Body of pancreas (tissue), 4 donors: ENCODE results near the gene GFI1. TPM values are rescaled to one million over a fixed set of nuclear protein-coding genes. Genes with fewer than 3 reads are reported as not detected.

Source experiments
- ATAC-seq: fragments of 150-250 bp; one replicate; pipeline ENCODE4 v1.9.1; 2016
- DNase-seq, 4 donors: peaks; one replicate each; pipeline ENCODE4 v3.0.0-alpha.2; 2019
- H3K27ac ChIP-seq, 4 donors: fragments of 200-600 bp; sonication (generic); 1 replicate in 3 of 4; 2 replicates in 1 of 4; pipeline versions ENCODE4 v1.5.1 to v1.6.1; 2016 to 2019; ENCODE audit warnings: mild to moderate bottlenecking in 1 of 4, mixed read lengths in 1 of 4, moderate library complexity in 1 of 4
- H3K27me3 ChIP-seq, 2 donors: fragments of 200-600 bp; sonication (generic); one replicate each; pipeline ENCODE4 v1.6.0; 2016; ENCODE audit warnings: mild to moderate bottlenecking in 1 of 2
- H3K36me3 ChIP-seq, 2 donors: fragments of 200-600 bp; sonication (generic); replicated peaks in 1 of 2; 2 replicates each; pipeline ENCODE4 v1.5.1; 2016; ENCODE audit warnings: low read depth in 2 of 2; ENCODE audit not compliant: insufficient read depth in 1 of 2
- H3K4me1 ChIP-seq: fragments of 200-600 bp; sonication (generic); one replicate; pipeline ENCODE4 v1.6.0; 2016
- H3K4me3 ChIP-seq, 2 donors: fragments of 200-600 bp; sonication (generic); 1 replicate in 1 of 2; 2 replicates in 1 of 2; pipeline ENCODE4 v1.5.1; 2016 to 2019
- H3K9me3 ChIP-seq, 3 donors: fragments of 200-600 bp; sonication (generic); 1 replicate in 2 of 3; 2 replicates in 1 of 3; pipeline ENCODE4 v1.5.1; 2016
- POLR2A ChIP-seq, 3 donors: fragments of 450-650 bp; IDR thresholded peaks; one replicate each; pipeline ENCODE4 v1.6.1; 2016; ENCODE audit warnings: antibody characterized with exemption in 3 of 3, mild to moderate bottlenecking in 2 of 3
- WGBS, 2 donors: methylation state at CpG; one replicate each; pipeline ENCODE4 v1.1.5; 2017; 5-methylcytosine and 5-hydroxymethylcytosine counted together
- intact Hi-C: fragments of 100-400 bp; cut with DNase I; formaldehyde crosslinking; loops from one replicate; pipeline ENCODE4 v1.15.1; 2023
- total RNA-seq, 2 donors: library from RNA; depleted of rRNA; stranded (reverse); fragments of >200 nt; gene quantifications; one replicate each; pipeline ENCODE4 v1.1.0, GENCODE V29; 2016
- TF ChIP-seq, protein P1 (sequence below), 7 experiments: fragments of 450-650 bp in 4 of 7; fragments of 200-600 bp in 3 of 7; sonication (generic) in 3 of 7; IDR thresholded peaks; one replicate each; pipeline ENCODE4 v1.5.1; 2016 to 2019; ENCODE audit warnings: antibody characterized with exemption in 7 of 7

Gene GFI1
- total RNA-seq, 2 donors from 2014 or later: 6.7 to 14.5 TPM

DNA sequence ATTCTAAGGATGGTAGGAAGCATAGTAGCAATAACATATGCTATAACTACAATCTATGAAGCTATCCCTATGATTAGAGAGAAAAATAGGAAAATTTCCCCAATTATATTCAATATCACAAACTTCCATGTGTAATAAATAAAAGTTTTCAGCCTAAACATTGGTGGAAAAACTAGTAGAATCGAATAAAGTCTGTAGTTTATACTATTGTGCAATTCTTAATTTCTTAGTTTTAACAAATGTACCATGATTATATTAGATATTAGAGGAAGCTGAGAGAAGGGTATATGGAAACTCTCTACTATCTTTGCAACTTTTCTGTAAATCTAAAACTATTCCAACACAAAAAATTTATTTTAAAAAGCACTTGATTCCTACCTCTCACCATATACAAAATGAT lies 13.8 kb upstream of the GFI1 start:
- 49 to 57% methylated on average over 1 of the region's 1 CpG for WGBS, 2 donors
- Histone ChIP-seq H3K4me1 (no peaks in the 10 kb centered on the region), H3K27me3 (no peaks in the 10 kb centered on the region), H3K36me3 (no peaks in the 10 kb centered on the region), H3K4me3 (no peak overlapping the region), H3K9me3 (no peaks in the 10 kb centered on the region), H3K27ac (no peak overlapping the region)
- ATAC-seq (no peak), DNase-seq (no peak)
- no peak for TF ChIP-seq POLR2A (IDR thresholded peaks at IDR 0.05)
- TF ChIP-seq, protein P1, sequence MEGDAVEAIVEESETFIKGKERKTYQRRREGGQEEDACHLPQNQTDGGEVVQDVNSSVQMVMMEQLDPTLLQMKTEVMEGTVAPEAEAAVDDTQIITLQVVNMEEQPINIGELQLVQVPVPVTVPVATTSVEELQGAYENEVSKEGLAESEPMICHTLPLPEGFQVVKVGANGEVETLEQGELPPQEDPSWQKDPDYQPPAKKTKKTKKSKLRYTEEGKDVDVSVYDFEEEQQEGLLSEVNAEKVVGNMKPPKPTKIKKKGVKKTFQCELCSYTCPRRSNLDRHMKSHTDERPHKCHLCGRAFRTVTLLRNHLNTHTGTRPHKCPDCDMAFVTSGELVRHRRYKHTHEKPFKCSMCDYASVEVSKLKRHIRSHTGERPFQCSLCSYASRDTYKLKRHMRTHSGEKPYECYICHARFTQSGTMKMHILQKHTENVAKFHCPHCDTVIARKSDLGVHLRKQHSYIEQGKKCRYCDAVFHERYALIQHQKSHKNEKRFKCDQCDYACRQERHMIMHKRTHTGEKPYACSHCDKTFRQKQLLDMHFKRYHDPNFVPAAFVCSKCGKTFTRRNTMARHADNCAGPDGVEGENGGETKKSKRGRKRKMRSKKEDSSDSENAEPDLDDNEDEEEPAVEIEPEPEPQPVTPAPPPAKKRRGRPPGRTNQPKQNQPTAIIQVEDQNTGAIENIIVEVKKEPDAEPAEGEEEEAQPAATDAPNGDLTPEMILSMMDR (IDR thresholded peaks at IDR 0.05): no peak
- intact Hi-C loops: no loop called here

DNA sequence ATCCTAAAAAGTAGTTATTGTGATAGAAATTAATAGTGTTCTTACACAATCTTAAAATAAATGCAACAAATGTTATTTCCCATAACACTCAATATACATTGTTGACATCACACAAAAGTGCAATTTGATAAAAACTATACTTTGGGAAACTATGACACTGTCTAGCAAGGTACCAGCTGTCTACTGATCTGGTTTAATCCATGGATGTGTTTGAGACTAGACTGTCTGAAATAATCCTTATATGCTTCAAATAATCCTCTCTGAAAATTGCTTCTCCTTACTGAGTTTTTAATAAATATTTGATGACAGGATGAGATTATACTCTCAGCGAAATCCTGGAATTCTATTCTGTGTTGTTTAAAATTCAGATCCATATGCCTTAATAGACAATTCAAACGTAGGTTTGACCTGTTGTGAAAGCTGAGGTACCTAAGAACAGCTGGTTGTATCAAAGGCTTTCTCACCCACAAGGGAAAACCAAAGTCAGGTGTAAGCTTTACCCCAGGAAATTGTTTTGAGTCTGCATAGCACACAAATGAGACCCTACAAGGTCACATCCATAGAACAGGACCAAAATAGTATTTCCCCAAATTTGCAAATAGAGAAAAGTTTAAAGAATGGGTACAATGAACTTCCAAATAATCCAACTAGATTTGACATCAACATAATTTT lies 8.8 kb upstream of the GFI1 start:
- Histone ChIP-seq H3K4me3 (no peak overlapping the region), H3K27ac (no peak overlapping the region), H3K36me3 (no peaks in the 10 kb centered on the region), H3K9me3 (no peaks in the 10 kb centered on the region), H3K4me1 (no peaks in the 10 kb centered on the region), H3K27me3 (no peaks in the 10 kb centered on the region)
- TF ChIP-seq, protein P1 (IDR thresholded peaks at IDR 0.05): no peak
- no peak for TF ChIP-seq POLR2A (IDR thresholded peaks at IDR 0.05)
- DNase-seq (no peak), ATAC-seq (no peak)
- WGBS, 2 donors: 68 to 83% methylated on average over 2 of the region's 2 CpGs
- intact Hi-C loops: no loop called here

DNA sequence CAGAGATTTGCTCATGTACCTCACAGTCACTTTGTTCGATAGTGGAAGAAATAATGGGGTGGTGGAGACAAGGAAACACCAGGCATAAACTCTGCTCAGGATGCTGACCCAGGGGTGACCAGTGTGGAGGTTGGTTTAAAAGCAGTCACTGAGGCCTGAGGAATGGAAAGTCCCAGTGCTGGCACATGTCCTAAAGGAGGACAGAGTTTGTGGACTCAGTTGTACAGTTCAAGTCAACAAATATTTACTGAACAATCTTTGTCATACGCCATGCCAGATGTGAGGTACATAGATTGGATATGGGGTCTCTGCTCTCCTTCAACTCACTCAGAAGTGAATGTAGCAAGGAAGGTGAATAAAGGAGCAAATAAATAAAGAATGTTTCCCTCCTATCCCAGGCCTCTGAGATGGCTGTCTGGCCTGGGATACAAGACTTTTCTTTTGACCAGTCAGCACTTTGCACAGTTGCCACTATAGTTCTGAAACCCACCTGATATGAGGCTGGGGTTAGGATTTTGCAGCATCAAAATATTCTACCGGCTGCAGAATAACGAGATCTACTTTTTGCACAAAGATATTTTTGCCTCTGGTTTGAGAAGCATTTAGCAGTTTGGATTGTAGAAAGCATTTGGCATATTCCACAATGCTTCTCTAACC lies 7.9 kb upstream of the GFI1 start:
- H3K27ac ChIP-seq: no peak overlapping the region

DNA sequence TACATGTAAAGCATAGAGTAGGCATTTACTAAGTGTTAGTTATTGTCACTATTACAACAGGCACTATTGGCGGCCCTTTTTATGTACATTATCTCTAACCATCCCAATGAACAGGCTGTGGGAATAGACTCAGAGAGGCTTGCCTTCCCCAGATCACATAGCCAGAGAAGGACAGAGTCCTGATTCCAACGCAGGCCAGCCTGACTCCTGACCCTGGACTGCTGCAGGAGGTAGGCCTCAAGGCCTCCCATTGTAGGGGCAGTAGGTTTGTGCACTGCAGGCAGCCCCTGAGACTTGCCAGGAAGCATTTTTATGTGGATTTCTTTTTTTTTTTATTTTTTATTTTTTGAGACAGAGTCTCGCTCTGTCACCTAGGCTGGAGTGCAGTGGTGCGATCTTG lies 6.4 kb upstream of the GFI1 start:
- DNase-seq: no peak
- 96 to 98% methylated on average over 4 of the region's 4 CpGs for WGBS, 2 donors
- H3K27ac ChIP-seq: no peak overlapping the region
- no peak for ATAC-seq
- intact Hi-C loops: no loop called here
- H3K4me3 ChIP-seq: no peak overlapping the region
- no peaks in the 10 kb centered on the region for H3K4me1 ChIP-seq
- H3K27me3 ChIP-seq: no peaks in the 10 kb centered on the region
- no peaks in the 10 kb centered on the region for H3K9me3 ChIP-seq
- H3K36me3 ChIP-seq: no peaks in the 10 kb centered on the region
- TF ChIP-seq, protein P1 (IDR thresholded peaks at IDR 0.05): no peak
- TF ChIP-seq POLR2A (IDR thresholded peaks at IDR 0.05): no peak

More for the DNA sequence above, 7.9 kb upstream of the GFI1 start:
- WGBS, 2 donors: 72 to 86% methylated on average over 4 of the region's 4 CpGs
- ATAC-seq (no peak), DNase-seq (no peak)
- no peak overlapping the region for H3K4me3 ChIP-seq
- H3K27me3 ChIP-seq: no peaks in the 10 kb centered on the region
- H3K36me3 ChIP-seq: no peaks in the 10 kb centered on the region
- no peaks in the 10 kb centered on the region for H3K9me3 ChIP-seq
- intact Hi-C loops: no loop called here
- H3K4me1 ChIP-seq: no peaks in the 10 kb centered on the region
- TF ChIP-seq POLR2A (IDR thresholded peaks at IDR 0.05): no peak
- TF ChIP-seq, protein P1 (IDR thresholded peaks at IDR 0.05): no peak

DNA sequence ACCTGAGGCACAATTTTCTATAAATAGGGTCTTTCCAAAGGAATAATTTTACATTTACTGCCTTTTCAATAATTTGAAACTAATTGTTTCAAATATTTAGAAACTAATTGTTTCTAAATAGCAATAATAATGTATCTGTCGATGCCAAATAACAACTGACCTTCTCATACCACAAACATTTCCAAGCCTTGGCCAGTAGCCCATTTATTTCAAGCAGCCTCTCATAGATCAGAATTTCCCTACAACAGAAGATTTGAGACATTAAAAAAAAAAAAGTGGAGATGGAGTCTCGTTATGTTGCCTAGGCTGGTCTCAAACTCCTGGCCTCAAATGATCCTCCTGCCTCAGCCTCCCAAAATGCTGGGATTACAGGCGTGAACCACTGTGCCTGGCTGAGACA lies 2.1 kb upstream of the GFI1 start:
- no peak for DNase-seq
- Histone ChIP-seq H3K9me3 (no peaks in the 10 kb centered on the region), H3K27ac (no peak overlapping the region), H3K27me3 (no peaks in the 10 kb centered on the region), H3K36me3 (no peaks in the 10 kb centered on the region), H3K4me1 (peaks cover 31% of the 10 kb centered on the region), H3K4me3 (no peak overlapping the region)
- intact Hi-C loops: no loop called here
- TF ChIP-seq, protein P1 (IDR thresholded peaks at IDR 0.05): no peak
- no peak for TF ChIP-seq POLR2A (IDR thresholded peaks at IDR 0.05)
- 65 to 76% methylated on average over 3 of the region's 3 CpGs for WGBS, 2 donors
- no peak for ATAC-seq
